DOHH2 (cell line): ENCODE measurements around the gene FBXW5.

Source experiments
- H3F3A ChIP-seq: fragments of 200-600 bp; sonication (generic), shearing (Covaris generic); 2 replicates; pipeline ENCODE4 v1.6.0; 2016; ENCODE audit warnings: antibody characterized with exemption, mild to moderate bottlenecking; ENCODE audit not compliant: control insufficient read depth, insufficient read depth
- H3K27ac ChIP-seq: fragments of 200-600 bp; sonication (generic); 2 replicates; pipeline ENCODE4 v1.5.1; 2014; ENCODE audit warnings: low read depth, mild to moderate bottlenecking, low read length, moderate library complexity
- H3K27me3 ChIP-seq: fragments of 200-600 bp; sonication (generic); 2 replicates; pipeline ENCODE4 v1.6.1; 2014; ENCODE audit warnings: mild to moderate bottlenecking, low read length, mixed read lengths; ENCODE audit not compliant: control insufficient read depth
- H3K36me3 ChIP-seq: fragments of 200-600 bp; sonication (generic); 2 replicates; pipeline ENCODE4 v1.6.1; 2014; ENCODE audit warnings: mild to moderate bottlenecking, low read length, moderate library complexity, mixed read lengths; ENCODE audit not compliant: control insufficient read depth
- H3K4me1 ChIP-seq: fragments of 200-600 bp; sonication (generic); 2 replicates; pipeline ENCODE4 v1.6.1; 2014; ENCODE audit warnings: mild to moderate bottlenecking, low read length, mixed read lengths; ENCODE audit not compliant: control insufficient read depth
- H3K4me2 ChIP-seq: fragments of 200-600 bp; sonication (generic); 2 replicates; pipeline ENCODE4 v1.6.0; 2014; ENCODE audit warnings: mild to moderate bottlenecking, low read length, moderate library complexity
- H3K4me3 ChIP-seq: fragments of 200-600 bp; sonication (generic); 2 replicates; pipeline ENCODE4 v1.5.1; 2014; ENCODE audit warnings: mild to moderate bottlenecking, low read length, mixed read lengths
- H3K79me2 ChIP-seq: fragments of 200-600 bp; sonication (generic); 2 replicates; pipeline ENCODE4 v1.6.1; 2014; ENCODE audit warnings: mild to moderate bottlenecking, low read length, mixed read lengths; ENCODE audit not compliant: control insufficient read depth
- H3K9me2 ChIP-seq: fragments of 200-600 bp; sonication (generic); replicated peaks from 2 replicates; pipeline ENCODE4 v1.6.1; 2014; ENCODE audit warnings: mild to moderate bottlenecking, low read length, mixed read lengths; ENCODE audit not compliant: control insufficient read depth
- H3K9me3 ChIP-seq: fragments of 200-600 bp; sonication (generic); 2 replicates; pipeline ENCODE4 v1.6.1; 2014; ENCODE audit warnings: antibody characterized with exemption, low read length, mixed read lengths; ENCODE audit not compliant: control insufficient read depth, insufficient read depth
- H4K20me1 ChIP-seq: fragments of 200-600 bp; sonication (generic); 2 replicates; pipeline ENCODE4 v1.6.0; 2014; ENCODE audit warnings: low read depth, mild to moderate bottlenecking, antibody characterized with exemption, low read length, moderate library complexity; ENCODE audit not compliant: control insufficient read depth, insufficient read depth
- CTCF ChIP-seq: fragments of 200-600 bp; sonication (generic); IDR thresholded peaks from one replicate; pipeline ENCODE4 v1.5.1; 2014; ENCODE audit warnings: antibody characterized with exemption, mild to moderate bottlenecking, low read depth, low read length; ENCODE audit not compliant: poor library complexity, severe bottlenecking
- EZH2phosphoT487 ChIP-seq: fragments of 200-600 bp; sonication (generic); IDR thresholded peaks from 2 replicates; pipeline ENCODE4 v1.6.1; 2017; ENCODE audit warnings: borderline replicate concordance, mild to moderate bottlenecking, antibody characterized with exemption, low read length, moderate library complexity, mixed read lengths

The FBXW5 gene, protein sequence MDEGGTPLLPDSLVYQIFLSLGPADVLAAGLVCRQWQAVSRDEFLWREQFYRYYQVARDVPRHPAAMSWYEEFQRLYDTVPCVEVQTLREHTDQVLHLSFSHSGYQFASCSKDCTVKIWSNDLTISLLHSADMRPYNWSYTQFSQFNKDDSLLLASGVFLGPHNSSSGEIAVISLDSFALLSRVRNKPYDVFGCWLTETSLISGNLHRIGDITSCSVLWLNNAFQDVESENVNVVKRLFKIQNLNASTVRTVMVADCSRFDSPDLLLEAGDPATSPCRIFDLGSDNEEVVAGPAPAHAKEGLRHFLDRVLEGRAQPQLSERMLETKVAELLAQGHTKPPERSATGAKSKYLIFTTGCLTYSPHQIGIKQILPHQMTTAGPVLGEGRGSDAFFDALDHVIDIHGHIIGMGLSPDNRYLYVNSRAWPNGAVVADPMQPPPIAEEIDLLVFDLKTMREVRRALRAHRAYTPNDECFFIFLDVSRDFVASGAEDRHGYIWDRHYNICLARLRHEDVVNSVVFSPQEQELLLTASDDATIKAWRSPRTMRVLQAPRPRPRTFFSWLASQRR

DNA sequence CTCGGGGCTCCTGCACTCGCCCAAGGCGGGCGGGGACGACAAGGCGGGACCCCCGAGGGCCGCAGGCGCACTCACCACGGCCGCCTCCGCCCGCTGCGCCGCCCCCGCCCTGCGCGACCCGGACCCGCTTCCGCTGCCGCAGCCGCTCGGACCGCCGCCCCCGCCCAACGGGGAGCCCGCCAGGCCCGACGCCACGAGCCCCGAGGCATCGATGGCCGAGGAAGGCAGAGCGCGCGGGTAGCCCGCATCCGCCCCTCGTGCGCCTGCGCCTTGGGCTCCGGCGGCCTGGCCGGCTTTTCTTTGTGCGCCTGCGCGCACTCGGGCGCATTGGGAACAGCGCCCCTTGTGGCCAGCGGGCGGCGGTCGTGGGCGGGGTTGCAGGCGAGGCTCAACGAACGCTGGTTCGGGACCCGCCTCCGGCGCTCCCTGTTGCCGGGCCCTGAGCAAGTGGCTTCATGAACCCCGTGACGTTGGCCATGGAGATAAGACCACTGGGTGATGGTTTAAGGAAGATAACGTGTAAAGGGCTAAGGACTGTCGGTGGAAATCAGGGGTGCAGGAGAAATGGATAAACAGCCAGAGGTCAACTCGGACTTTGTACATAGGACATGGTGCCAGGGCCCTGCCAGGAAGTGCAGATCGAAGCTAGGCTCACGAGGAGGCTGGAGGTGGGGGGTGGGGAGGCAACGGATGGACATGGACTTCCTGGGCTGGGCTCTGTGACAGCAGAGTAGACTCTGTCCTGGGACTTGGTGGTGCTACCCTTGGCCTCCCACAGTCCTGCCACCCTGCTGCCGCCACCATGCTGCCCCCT, at the start of gene FBXW5, which contains the start of gene C8G:
TSS of gene FBXW5 (minus strand) at position 220 of the 814 bp plus-strand sequence. CDS start 655 bp downstream, outside the sequence.
TSS of gene C8G (plus strand) at position 725 of the 814 bp plus-strand sequence. CDS start at position 803, 78 bp downstream.
- no peaks in the 10 kb centered on the region for H3K9me2 ChIP-seq
- H3K36me3 ChIP-seq = peaks cover 32% of the 10 kb centered on the region
- H3K27me3 ChIP-seq = no peaks in the 10 kb centered on the region
- H3K4me1 ChIP-seq = peaks cover 16% of the 10 kb centered on the region
- H3K4me3 ChIP-seq = peak within 1 kb of the TSS; percentile 84
- H3K4me2 ChIP-seq = peak within 1 kb of the TSS; percentile 77
- H4K20me1 ChIP-seq = 0 out of 2 replicates have a peak, but pooled peaks cover 3% of the 10 kb centered on the region
- H3F3A ChIP-seq = no peaks in the 10 kb centered on the region; the same call in 1 of the 2 replicates
- H3K79me2 ChIP-seq = peaks cover 26% of the 10 kb centered on the region
- TF ChIP-seq CTCF (peak; percentile 84), EZH2phosphoT487 (no peak)
- peak within 1 kb of the TSS; percentile 18; the same call in 1 of the 2 replicates for H3K27ac ChIP-seq
- H3K9me3 ChIP-seq = no peaks in the 10 kb centered on the region

DNA sequence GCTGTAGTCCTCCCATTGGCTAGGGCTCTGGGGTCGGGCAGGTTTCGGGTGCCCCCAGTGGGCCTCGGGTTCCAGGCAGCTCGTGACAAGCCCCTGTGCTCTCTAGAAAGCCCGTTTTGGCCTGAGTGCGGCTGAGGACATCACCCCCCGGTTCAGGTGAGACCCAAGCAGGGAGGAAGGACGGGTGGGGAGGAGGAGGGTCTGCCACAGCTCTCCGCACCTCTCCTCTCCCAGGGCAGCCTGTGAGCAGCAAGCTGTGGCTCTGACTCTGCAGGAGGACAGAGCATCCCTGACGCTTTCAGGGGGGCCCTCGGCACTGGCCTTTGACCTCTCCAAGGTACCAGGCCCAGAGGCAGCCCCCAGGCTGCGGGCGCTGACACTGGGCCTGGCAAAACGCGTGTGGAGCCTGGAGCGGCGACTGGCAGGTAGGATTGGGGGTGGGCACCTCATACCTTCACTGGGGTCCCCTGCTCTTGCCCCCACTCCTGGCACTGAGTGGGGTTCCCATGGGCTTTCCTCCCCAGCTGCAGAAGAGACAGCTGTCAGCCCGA, 48.4 kb upstream of the FBXW5 start:
- H3K4me1 ChIP-seq = peaks cover 24% of the 10 kb centered on the region
- H3F3A ChIP-seq = no peaks in the 10 kb centered on the region
- peaks cover 7% of the 10 kb centered on the region; the same call in 1 of the 2 replicates for H4K20me1 ChIP-seq
- peak overlapping the region; percentile 75 for H3K4me3 ChIP-seq
- H3K9me3 ChIP-seq = no peaks in the 10 kb centered on the region
- TF ChIP-seq EZH2phosphoT487 = no peak
- peak; percentile 43 for TF ChIP-seq CTCF
- H3K27ac ChIP-seq = peak overlapping the region; percentile 60
- peaks cover 10% of the 10 kb centered on the region for H3K79me2 ChIP-seq
- H3K27me3 ChIP-seq = peaks cover 37% of the 10 kb centered on the region
- peak overlapping the region; percentile 76 for H3K4me2 ChIP-seq
- H3K36me3 ChIP-seq = peaks cover 8% of the 10 kb centered on the region
- H3K9me2 ChIP-seq = no peaks in the 10 kb centered on the region

DNA sequence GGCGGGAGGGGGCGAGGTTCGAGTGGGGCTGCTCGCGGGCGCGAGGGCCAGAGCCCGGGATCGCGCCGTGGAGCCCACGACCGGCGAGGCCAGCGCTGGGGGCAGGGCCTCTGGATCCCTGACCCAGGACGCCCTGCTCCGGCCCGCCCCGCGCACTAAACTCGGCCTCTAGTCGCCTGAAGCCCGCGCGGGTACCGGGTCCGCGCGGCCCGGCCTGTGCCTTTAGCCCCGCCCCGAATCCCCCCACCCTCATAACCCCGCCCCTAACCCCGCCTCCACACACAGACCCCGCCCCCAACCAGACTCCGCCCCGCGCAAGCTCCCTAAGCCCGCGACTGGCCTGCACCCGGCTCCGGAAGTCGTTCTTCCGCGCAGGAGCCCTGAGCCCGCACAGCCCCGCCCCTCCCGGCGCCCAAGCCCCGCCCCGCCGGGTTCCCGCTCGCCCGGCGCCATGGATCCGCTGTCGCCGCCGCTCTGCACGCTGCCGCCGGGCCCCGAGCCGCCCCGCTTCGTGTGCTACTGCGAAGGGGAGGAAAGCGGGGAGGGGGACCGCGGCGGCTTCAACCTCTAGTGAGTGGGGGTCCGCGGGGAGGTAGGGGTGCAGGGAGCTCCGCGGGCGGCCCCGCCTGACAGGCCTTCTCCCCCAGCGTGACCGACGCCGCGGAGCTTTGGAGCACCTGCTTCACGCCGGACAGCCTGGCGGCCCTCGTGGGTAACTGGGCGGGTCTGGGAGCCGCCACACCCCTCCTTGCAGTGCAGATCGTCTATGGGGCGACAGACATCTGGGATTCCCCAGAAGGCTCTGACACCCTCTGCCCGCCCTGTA, 47.7 kb upstream of the FBXW5 start, which contains the start of gene PAXX:
TSS of gene PAXX (plus strand) at position 430 of the 826 bp plus-strand sequence. CDS start at position 452, 22 bp downstream.
- TF ChIP-seq CTCF = no peak
- no peak for TF ChIP-seq EZH2phosphoT487
- Histone ChIP-seq H3K9me3 (no peaks in the 10 kb centered on the region), H3K27me3 (peaks cover 34% of the 10 kb centered on the region), H4K20me1 (peaks cover 7% of the 10 kb centered on the region; the same call in 1 of the 2 replicates), H3K36me3 (peaks cover 8% of the 10 kb centered on the region), H3F3A (no peaks in the 10 kb centered on the region), H3K4me2 (peak within 1 kb of the TSS; percentile 76), H3K4me1 (peaks cover 24% of the 10 kb centered on the region), H3K79me2 (peaks cover 10% of the 10 kb centered on the region), H3K4me3 (peak within 1 kb of the TSS; percentile 75), H3K27ac (peak within 1 kb of the TSS; percentile 60), H3K9me2 (no peaks in the 10 kb centered on the region)
